NCI-H2196 treated with DMSO at 0.1 percent for 48 hours (cell line): ENCODE measurements around the gene KRCC1.
"Not testable (repeated sequence)": the region's sequence is repeated elsewhere in the genome, so short reads cannot be mapped to it uniquely, and the experiment has no call there.

ENCODE experiments used
- DNase-seq: peaks from one replicate; lab custom pipeline; 2025; ENCODE audit not compliant: unreplicated experiment; lab: John Stamatoyannopoulos, UW

KRCC1 gene

GRCh38 chr2:88042476-88042875 lies 13.1 kb downstream of the KRCC1 start:
- DNase-seq: no peak

GRCh38 chr2:88038263-88039105 lies 17.1 kb downstream of the KRCC1 start:
- DNase-seq: no peak

GRCh38 chr2:88036606-88037005 lies 19.0 kb downstream of the KRCC1 start:
- no peak for DNase-seq

- DNase-seq: no peak
These were observed 19.4 kb downstream of the KRCC1 start for GRCh38 chr2:88036182-88036581.

GRCh38 chr2:88032070-88032702 lies 23.4 kb downstream of the KRCC1 start:
- no peak for DNase-seq

GRCh38 chr2:88028931-88029330 lies 26.7 kb downstream of the KRCC1 start:
- no peak for DNase-seq

GRCh38 chr2:88027697-88028389 lies 27.7 kb downstream of the KRCC1 start:
- DNase-seq: no peak

GRCh38 chr2:88024509-88024908 lies 31.1 kb downstream of the KRCC1 start:
- DNase-seq: no peak

GRCh38 chr2:88022669-88022921 lies 33.0 kb downstream of the KRCC1 start:
- no peak for DNase-seq

GRCh38 chr2:88019985-88020384 lies 35.6 kb downstream of the KRCC1 start:
- DNase-seq: no peak

- DNase-seq: no peak
These were observed 36.7 kb downstream of the KRCC1 start for GRCh38 chr2:88018909-88019308.

GRCh38 chr2:88018077-88018805 lies 37.3 kb downstream of the KRCC1 start:
- DNase-seq: not testable (repeated sequence)

GRCh38 chr2:88017780-88018038 lies 37.9 kb downstream of the KRCC1 start:
- not testable (repeated sequence) for DNase-seq

- peak; percentile 9 for DNase-seq
These were observed 38.4 kb downstream of the KRCC1 start for GRCh38 chr2:88016960-88017779.

- DNase-seq: peak; percentile 16
These were observed 39.3 kb downstream of the KRCC1 start, which contains the start of gene RNU2-63P for GRCh38 chr2:88016086-88016959. Gene RNU2-63P (minus strand): TSS chr2:88016547.

GRCh38 chr2:88011011-88011410 lies 44.6 kb downstream of the KRCC1 start:
- no peak for DNase-seq

GRCh38 chr2:88010136-88010535 lies 45.4 kb downstream of the KRCC1 start:
- DNase-seq: no peak

- no peak for DNase-seq
These were observed 48.6 kb downstream of the KRCC1 start for GRCh38 chr2:88006912-88007439.

- no peak for DNase-seq
These were observed 49.8 kb downstream of the KRCC1 start for GRCh38 chr2:88005776-88006175.
